ENCODE results near the gene PTPN5.

- TF ChIP-seq CTCF (conservative IDR thresholded peaks at IDR 0.05 in 1 of 2, IDR thresholded peaks at IDR 0.05 in 1 of 2; ENCODE audit: extremely low read depth in 1 of 2, insufficient read depth in 1 of 2, low read depth in 1 of 2, low read length in 2 of 2) (no peak), EZH2 (IDR thresholded peaks at IDR 0.05; ENCODE audit: borderline replicate concordance, low read length) (no peak)
Observed at GRCh38 chr11:18772211-18772610, 19.4 kb downstream of the PTPN5 start.
